Measurements from ENCODE around the gene TMEM178B.
"Not testable (repeated sequence)": the region's sequence is repeated elsewhere in the genome, so short reads cannot be mapped to it uniquely, and the experiment has no call there.

Gene TMEM178B

DNA sequence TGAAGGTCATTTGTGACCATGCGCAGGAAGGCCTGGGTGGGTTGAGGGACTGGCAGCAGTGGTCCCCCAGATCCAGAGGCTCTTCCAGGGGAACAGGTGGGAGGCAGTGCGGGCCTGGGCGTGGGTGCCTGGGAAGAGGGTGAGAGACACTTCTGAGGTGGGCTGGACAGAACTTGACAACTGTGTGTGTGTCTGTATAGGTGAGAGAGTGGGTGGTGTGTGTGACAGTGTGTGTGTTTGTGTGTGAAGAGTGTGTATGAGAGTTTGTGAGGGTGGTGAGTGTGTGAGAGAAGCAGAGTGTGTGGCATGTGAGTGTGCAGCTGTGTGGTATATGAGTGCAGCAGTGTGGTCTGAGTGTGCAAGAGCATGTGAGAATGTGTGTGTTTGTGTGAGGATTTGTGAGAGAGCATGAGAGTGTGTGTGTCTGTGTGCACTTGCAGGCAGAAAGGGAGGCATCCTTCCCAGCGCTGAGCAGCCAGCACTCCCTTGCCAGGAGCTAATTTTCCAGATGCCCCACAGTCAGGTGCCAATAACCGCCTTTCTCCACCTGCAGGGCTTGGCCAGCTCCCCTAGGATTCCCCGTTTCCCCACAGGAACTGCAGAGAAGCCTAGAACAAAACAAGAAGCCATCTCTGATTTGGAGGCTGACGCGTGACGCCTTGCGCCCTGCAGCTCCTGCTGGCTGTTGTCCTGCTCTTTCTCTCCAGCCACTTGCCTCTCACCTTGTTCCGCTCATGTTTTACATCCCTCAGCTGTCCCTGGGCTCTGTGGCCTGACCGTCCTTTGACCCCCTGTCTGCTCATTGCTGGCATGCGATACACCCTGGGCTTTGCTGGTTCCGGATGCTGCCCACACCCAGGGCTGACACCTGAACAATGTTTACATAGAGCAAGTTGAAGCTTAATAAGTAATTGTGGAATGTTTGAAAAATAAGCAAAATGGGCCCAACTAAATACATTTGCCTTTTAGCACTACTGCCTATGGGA lies 88.0 kb downstream of the TMEM178B start:
- no peak overlapping the region for H3K4me3 ChIP-seq (ENCODE audit: low read depth, low read length)
- TF ChIP-seq, protein P1, sequence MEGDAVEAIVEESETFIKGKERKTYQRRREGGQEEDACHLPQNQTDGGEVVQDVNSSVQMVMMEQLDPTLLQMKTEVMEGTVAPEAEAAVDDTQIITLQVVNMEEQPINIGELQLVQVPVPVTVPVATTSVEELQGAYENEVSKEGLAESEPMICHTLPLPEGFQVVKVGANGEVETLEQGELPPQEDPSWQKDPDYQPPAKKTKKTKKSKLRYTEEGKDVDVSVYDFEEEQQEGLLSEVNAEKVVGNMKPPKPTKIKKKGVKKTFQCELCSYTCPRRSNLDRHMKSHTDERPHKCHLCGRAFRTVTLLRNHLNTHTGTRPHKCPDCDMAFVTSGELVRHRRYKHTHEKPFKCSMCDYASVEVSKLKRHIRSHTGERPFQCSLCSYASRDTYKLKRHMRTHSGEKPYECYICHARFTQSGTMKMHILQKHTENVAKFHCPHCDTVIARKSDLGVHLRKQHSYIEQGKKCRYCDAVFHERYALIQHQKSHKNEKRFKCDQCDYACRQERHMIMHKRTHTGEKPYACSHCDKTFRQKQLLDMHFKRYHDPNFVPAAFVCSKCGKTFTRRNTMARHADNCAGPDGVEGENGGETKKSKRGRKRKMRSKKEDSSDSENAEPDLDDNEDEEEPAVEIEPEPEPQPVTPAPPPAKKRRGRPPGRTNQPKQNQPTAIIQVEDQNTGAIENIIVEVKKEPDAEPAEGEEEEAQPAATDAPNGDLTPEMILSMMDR (IDR thresholded peaks at IDR 0.05; ENCODE audit: control insufficient read depth, extremely low read depth, insufficient read depth), result no peak
- DNase-seq (ENCODE audit: low read depth), result no peak

DNA sequence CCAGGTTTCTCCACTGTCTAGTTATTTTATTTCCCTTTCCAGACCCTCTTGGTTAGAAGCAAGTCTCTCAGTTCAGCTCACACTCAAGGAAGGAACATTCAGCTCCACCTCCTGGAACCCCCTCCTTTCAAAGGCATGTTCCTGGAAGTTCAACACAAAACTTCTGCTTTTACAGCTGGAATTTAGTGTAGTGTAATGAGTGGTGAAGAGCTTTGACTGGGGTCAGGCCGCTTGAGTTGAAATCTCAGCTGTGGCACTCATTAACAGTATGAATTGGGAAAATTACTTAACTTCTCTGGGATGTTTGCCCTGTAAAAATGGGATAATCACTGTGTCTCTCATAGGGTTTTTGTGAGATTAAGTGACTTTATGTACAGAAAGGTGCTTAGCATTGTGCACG lies 91.7 kb downstream of the TMEM178B start:
- TF ChIP-seq, protein P1 (IDR thresholded peaks at IDR 0.05; ENCODE audit: control insufficient read depth, extremely low read depth, insufficient read depth), result no peak
- no peak for DNase-seq (ENCODE audit: low read depth)
- H3K4me3 ChIP-seq (ENCODE audit: low read depth, low read length), result no peak overlapping the region

DNA sequence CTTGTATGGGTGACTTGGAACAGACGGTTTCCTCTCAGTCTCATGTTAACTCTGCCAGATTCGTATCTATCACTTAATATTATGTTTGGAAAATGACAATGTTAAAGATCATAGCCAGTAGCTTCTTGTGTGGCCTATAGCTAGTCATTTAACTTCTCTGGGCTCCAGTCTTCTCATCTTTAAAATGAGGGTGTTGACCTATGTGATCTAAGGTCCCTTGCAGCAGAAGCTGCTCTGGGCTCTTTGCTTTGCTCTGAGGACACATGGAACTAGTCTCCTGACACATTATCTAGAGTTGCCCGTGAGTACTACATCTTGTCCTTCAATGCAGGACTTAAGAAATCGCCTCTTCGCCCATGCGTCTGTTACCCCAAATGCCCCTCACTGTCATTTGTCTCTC lies 93.1 kb downstream of the TMEM178B start:
- H3K4me3 ChIP-seq (ENCODE audit: low read depth, low read length), result no peak overlapping the region
- no peak for DNase-seq (ENCODE audit: low read depth)
- TF ChIP-seq, protein P1 (IDR thresholded peaks at IDR 0.05; ENCODE audit: control insufficient read depth, extremely low read depth, insufficient read depth), result no peak

DNA sequence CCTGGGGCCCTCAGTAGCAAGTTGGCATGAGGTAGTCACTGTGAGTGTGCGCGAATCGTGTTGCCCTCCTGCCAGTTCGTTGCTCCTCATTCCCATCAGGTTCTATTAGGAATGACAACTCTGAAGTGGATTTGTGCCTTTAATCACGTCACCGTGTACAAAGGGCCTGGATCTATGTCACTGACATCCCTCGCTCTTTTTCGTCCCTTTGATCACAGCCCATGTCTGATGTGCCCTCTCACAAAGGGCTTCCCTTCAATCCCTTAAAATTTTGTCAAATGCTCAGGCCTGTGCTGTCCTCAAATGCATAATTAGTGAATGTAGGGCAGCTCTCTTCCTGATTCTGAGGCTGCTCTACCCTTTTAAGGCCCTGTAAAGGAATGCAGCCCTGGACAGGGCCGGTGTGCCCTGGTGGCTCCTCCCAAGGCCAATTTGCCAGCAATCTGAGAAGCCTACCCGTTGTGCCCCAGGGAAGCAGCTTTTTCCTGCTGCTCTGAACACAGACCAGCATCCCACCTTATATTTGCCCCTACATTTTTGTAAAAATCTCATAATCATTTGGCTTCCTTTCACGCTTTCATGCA lies 93.6 kb downstream of the TMEM178B start:
- TF ChIP-seq, protein P1 (IDR thresholded peaks at IDR 0.05; ENCODE audit: control insufficient read depth, extremely low read depth, insufficient read depth), result no peak
- no peak overlapping the region for H3K4me3 ChIP-seq (ENCODE audit: low read depth, low read length)
- DNase-seq (ENCODE audit: low read depth), result no peak

DNA sequence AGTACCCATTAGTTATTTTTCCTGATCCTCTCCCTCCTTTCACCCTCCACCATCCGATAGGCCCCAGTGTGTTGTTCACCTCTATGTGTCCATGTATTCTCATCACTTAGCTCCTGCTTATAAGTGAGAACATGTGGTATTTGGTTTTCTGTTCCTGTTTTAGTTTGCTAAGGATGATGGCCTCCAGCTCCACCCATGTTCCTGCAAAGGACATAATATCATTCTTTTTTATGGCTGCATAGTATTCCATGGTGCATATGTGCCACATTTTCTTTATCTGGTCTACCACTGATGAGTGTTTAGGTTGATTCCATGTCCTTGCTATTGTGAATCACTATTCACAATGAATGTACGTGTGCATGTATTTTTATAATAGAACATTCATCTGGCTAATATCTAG lies 95.3 kb downstream of the TMEM178B start:
- not testable (repeated sequence) for DNase-seq (ENCODE audit: low read depth); H3K4me3 ChIP-seq (ENCODE audit: low read depth, low read length)

DNA sequence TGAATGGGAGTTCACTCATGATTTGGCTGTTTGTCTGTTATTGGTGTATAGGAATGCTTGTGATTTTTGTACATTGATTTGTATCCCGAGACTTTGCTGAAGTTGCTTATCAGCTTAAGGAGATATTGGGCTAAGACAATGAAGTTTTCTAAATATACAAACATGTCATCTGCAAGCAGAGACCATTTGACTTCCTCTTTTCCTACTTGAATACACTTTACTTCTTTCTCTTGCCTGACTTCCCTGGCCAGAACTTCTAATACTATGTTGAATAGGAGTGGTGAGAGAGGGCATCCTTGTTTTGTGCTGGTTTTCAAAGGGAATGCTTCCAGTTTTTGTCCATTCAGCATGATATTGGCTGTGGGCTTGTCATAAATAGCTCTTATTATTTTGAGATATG lies 101.9 kb downstream of the TMEM178B start:
- not testable (repeated sequence) for H3K4me3 ChIP-seq (ENCODE audit: low read depth, low read length); DNase-seq (ENCODE audit: low read depth)

DNA sequence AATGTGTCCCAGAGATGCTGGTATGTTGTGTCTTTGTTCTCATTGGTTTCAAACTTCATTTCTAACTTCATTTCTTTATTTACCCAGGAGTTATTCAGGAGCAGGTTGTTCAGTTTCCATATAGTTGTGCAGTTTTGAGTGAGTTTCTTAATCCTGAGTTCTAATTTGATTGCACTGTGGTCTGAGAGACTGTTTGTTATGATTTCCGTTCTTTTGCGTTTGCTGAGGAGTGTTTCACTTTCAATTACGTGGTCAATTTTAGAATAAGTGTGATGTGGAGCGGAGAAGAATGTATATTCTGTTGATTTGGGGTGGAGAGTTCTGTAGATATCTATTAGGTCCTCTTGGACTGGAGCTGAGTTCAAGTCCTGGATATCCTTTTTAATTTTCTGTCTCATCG lies 103.3 kb downstream of the TMEM178B start:
- not testable (repeated sequence) for H3K4me3 ChIP-seq (ENCODE audit: low read depth, low read length); DNase-seq (ENCODE audit: low read depth)

DNA sequence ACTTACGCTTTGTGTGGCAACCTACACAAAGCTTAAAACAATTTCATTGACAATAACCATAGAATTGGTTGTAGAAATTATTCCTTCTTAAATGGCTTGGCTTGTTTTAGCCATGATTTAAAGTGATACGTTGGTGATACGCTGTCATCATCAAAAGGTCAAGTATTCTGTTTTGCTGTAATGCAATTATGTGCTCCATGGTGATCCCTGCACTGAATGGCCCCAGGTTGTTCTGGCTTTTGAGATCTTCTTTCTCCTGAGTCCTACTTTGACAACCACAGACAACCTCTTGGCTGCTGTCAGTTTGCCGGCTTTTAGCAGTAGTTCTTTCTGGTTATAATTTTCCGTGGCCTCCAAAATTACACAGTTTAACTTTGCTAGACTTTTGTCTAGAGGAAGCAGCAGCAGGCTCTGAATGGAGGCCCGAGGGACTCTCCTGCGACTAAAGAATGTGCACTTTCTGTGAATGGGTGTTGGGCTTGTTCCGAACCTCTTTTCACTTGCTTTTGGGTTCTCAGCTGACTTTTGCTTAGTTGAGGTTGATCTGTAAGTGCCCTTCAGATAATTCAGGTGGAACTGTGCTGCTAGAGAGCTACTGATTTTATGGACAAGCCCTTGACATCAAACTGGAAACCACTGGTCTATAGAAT lies 104.7 kb downstream of the TMEM178B start:
- DNase-seq (ENCODE audit: low read depth), result no peak
- TF ChIP-seq, protein P1 (IDR thresholded peaks at IDR 0.05; ENCODE audit: control insufficient read depth, extremely low read depth, insufficient read depth), result no peak
- H3K4me3 ChIP-seq (ENCODE audit: low read depth, low read length), result no peak overlapping the region
